ENCODE data around the gene CCR5. TPM values are rescaled to one million over a fixed set of nuclear protein-coding genes. Genes with fewer than 3 reads are reported as not detected.

The CCR5 gene
- total RNA-seq, 2 donors from 2014 or later, result not detected

DNA sequence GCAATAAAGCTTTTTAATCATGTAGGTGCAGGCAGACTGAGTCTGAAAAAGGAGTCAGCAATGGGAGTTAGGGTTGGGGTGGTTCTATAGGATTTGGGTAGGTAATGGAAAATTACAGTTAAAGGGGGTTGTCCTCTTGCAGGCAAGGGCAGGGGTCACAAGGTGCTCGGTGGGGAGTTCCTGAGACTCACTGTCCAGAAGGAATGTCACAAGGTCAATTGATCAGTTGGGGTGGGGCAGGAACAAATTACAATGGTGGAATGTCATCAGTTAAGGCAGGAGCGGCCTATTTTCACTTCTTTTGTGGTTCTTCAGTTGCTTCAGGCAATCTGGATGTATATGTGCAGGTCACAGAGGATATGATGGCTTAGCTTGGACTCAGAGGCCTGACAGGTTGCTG, 22.3 kb downstream of the CCR5 start:
- peaks cover 20% of the 10 kb centered on the region for H3K4me1 Mint-ChIP-seq
- Histone ChIP-seq H3K27me3 (ENCODE audit: control insufficient read depth, insufficient read depth, low read length, poor library complexity, severe bottlenecking) (no peaks in the 10 kb centered on the region), H3K36me3 (ENCODE audit: control insufficient read depth, insufficient read depth, low read length) (no peaks in the 10 kb centered on the region), H3K27ac (ENCODE audit: low read depth, low read length) (no peak overlapping the region), H3K9me3 (ENCODE audit: control insufficient read depth, low read length) (peaks cover 11% of the 10 kb centered on the region), H3K4me3 (ENCODE audit: low read length) (no peak overlapping the region), H3K4me1 (ENCODE audit: control insufficient read depth, insufficient read depth, low read length) (peaks cover 5% of the 10 kb centered on the region), H3K9ac (ENCODE audit: extremely low read depth, low read length, poor library complexity, severe bottlenecking) (no peak overlapping the region)
- H3K4me3 Mint-ChIP-seq, result no peak overlapping the region
- H3K9me3 Mint-ChIP-seq, result no peaks in the 10 kb centered on the region
- no peaks in the 10 kb centered on the region for H3K36me3 Mint-ChIP-seq (ENCODE audit: low read depth)
- WGBS, 2 experiments (ENCODE audit: insufficient coverage in 1 of 2, insufficient read length in 1 of 2), result 85 to 94% methylated on average over 2 of the region's 2 CpGs
- TF ChIP-seq CTCF (conservative IDR thresholded peaks at IDR 0.05), result no peak
- DNase-seq, result no peak
- H3K27ac Mint-ChIP-seq, result no peak overlapping the region
- H3K27me3 Mint-ChIP-seq (ENCODE audit: insufficient read depth), result peaks cover 4% of the 10 kb centered on the region

DNA sequence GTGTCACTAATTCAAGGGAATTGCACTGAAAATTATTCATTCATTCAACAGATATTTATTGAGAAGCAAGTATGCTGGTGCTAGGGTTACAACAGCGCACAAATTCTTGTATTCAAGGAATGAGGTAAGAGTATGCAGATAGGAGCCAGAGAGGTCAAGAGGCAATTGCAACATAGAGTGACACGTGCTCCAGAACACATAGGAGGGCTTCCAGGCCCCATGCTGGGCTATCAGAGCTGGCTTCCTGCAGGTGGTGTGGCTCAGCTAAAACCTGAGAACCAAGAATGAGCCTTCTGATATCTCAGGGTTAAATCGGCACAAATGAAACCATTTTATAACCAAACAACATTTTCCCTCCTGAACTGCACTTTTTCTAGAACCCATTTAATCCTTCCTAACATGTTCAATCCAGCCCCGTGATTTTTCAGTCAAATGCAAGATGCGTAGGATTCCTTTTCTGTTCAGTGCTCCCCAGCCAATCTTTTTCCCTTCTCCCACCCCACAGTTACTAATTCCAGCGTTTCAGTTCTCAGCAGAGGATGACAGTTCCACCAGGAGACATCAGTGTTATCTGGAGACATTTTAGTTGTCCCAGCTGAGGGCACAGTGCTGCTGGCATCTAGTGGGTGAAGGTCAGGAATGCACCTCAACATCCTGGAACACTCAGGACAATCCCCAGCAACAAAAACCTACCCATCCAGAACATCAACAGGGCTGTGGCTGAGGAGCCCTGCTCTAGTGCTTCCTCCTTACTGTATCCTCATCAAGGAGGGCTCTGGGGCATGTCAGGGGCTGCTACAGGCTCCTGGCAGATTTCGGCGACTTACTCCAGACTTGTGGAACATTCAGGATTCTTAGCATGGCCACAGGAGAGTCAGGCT, 23.0 kb downstream of the CCR5 start:
- WGBS, 2 experiments (ENCODE audit: insufficient coverage in 1 of 2, insufficient read length in 1 of 2), result 79 to 86% methylated on average over 4 to 8 of the region's 8 CpGs
- Histone ChIP-seq H3K4me3 (ENCODE audit: low read length) (no peak overlapping the region), H3K9me3 (ENCODE audit: control insufficient read depth, low read length) (peaks cover 4% of the 10 kb centered on the region), H3K36me3 (ENCODE audit: control insufficient read depth, insufficient read depth, low read length) (no peaks in the 10 kb centered on the region), H3K27me3 (ENCODE audit: control insufficient read depth, insufficient read depth, low read length, poor library complexity, severe bottlenecking) (no peaks in the 10 kb centered on the region), H3K4me1 (ENCODE audit: control insufficient read depth, insufficient read depth, low read length) (peaks cover 5% of the 10 kb centered on the region), H3K27ac (ENCODE audit: low read depth, low read length) (no peak overlapping the region), H3K9ac (ENCODE audit: extremely low read depth, low read length, poor library complexity, severe bottlenecking) (no peak overlapping the region)
- peaks cover 20% of the 10 kb centered on the region for H3K4me1 Mint-ChIP-seq
- H3K27me3 Mint-ChIP-seq (ENCODE audit: insufficient read depth), result peaks cover 4% of the 10 kb centered on the region
- peak; percentile 81 for DNase-seq
- peak overlapping the region; percentile 6 for H3K27ac Mint-ChIP-seq
- H3K4me3 Mint-ChIP-seq, result no peak overlapping the region
- TF ChIP-seq CTCF (conservative IDR thresholded peaks at IDR 0.05), result no peak
- H3K36me3 Mint-ChIP-seq (ENCODE audit: low read depth), result no peaks in the 10 kb centered on the region
- no peaks in the 10 kb centered on the region for H3K9me3 Mint-ChIP-seq

- no peak overlapping the region for H3K4me3 ChIP-seq (ENCODE audit: low read length)
- WGBS, 2 experiments (ENCODE audit: insufficient coverage in 1 of 2, insufficient read length in 1 of 2), result 86 to 93% methylated on average over 3 to 6 of the region's 6 CpGs
- H3K36me3 ChIP-seq (ENCODE audit: control insufficient read depth, insufficient read depth, low read length), result no peaks in the 10 kb centered on the region
- no peaks in the 10 kb centered on the region for H3K9me3 ChIP-seq (ENCODE audit: control insufficient read depth, low read length)
- no peak overlapping the region for H3K27ac ChIP-seq (ENCODE audit: low read depth, low read length)
- H3K9ac ChIP-seq (ENCODE audit: extremely low read depth, low read length, poor library complexity, severe bottlenecking), result no peak overlapping the region
- peak; percentile 63 for TF ChIP-seq CTCF (conservative IDR thresholded peaks at IDR 0.05)
- peaks cover 20% of the 10 kb centered on the region for H3K4me1 Mint-ChIP-seq
- no peak overlapping the region for H3K4me3 Mint-ChIP-seq
- no peaks in the 10 kb centered on the region for H3K4me1 ChIP-seq (ENCODE audit: control insufficient read depth, insufficient read depth, low read length)
- DNase-seq, result peak; percentile 71
- no peaks in the 10 kb centered on the region for H3K9me3 Mint-ChIP-seq
- no peak overlapping the region for H3K27ac Mint-ChIP-seq
- no peaks in the 10 kb centered on the region for H3K36me3 Mint-ChIP-seq (ENCODE audit: low read depth)
- peaks cover 4% of the 10 kb centered on the region for H3K27me3 Mint-ChIP-seq (ENCODE audit: insufficient read depth)
- no peaks in the 10 kb centered on the region for H3K27me3 ChIP-seq (ENCODE audit: control insufficient read depth, insufficient read depth, low read length, poor library complexity, severe bottlenecking)
Measured at GRCh38 chr3:46395210-46395661, 24.5 kb downstream of the CCR5 start.

Data from endodermal cell (in vitro differentiated cells).